ENCODE results near the gene MED31. TPM values are rescaled to one million over a fixed set of nuclear protein-coding genes. Genes with fewer than 3 reads are reported as not detected.

MED31 gene
- total RNA-seq, 6 experiments from 2014 or later = 19.5 to 23.9 (median 20.0) TPM

DNA sequence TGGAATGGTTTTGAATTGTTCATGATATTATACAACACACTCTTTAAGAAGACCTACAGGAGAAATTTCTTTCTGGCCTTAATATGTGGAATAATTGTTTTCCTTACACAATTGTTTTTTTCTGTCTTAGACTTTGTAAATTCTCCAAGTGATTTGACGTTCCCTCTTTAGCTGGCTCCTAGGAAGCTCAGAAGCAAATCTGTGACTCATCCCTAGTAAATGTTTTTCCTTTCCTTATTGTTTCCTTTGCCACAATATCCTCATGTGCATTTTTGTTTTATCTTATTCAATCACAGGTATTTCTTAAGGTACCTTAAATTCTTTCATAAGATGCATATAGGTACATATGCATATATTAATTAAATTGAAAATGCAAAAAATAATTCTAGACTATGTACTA is 24.4 kb downstream of the MED31 start:
- peak overlapping the region; percentile 68 for H3K27ac Mint-ChIP-seq
- TF ChIP-seq, protein P1, sequence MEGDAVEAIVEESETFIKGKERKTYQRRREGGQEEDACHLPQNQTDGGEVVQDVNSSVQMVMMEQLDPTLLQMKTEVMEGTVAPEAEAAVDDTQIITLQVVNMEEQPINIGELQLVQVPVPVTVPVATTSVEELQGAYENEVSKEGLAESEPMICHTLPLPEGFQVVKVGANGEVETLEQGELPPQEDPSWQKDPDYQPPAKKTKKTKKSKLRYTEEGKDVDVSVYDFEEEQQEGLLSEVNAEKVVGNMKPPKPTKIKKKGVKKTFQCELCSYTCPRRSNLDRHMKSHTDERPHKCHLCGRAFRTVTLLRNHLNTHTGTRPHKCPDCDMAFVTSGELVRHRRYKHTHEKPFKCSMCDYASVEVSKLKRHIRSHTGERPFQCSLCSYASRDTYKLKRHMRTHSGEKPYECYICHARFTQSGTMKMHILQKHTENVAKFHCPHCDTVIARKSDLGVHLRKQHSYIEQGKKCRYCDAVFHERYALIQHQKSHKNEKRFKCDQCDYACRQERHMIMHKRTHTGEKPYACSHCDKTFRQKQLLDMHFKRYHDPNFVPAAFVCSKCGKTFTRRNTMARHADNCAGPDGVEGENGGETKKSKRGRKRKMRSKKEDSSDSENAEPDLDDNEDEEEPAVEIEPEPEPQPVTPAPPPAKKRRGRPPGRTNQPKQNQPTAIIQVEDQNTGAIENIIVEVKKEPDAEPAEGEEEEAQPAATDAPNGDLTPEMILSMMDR (IDR thresholded peaks at IDR 0.05) = no peak
- no peaks in the 10 kb centered on the region; the same call in 1 of the 2 replicates for H3K27me3 Mint-ChIP-seq (ENCODE audit: insufficient read depth)
- H3K36me3 Mint-ChIP-seq (ENCODE audit: low read depth) = peaks cover 40% of the 10 kb centered on the region
- H3K4me1 Mint-ChIP-seq (ENCODE audit: low read depth) = peaks cover 42% of the 10 kb centered on the region
- peak; percentile 30 for DNase-seq
- peak overlapping the region; percentile 49 for H3K4me3 Mint-ChIP-seq
- no peaks in the 10 kb centered on the region for H3K9me3 Mint-ChIP-seq

DNA sequence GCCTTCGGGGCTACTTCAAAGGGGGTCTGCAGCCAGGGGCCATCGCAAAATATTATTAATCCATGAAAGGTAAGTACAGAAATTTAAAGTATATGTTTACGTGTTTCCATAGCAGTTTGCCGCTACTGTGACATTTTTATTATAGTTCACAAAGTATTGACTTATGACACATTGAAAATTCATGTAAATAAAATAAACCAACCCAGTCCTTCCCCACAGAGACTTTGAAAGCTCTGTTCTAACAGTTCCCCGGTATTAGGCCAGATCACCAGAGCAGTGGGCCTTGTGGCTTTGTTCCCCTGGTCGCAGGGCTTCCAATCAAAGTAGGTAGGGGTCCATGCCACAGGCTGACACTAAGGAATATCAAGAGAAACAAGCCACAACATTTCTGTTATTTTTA is 24.8 kb downstream of the MED31 start:
- Mint-ChIP-seq H3K4me3 (peak overlapping the region; percentile 49), H3K9me3 (no peaks in the 10 kb centered on the region), H3K27ac (peak overlapping the region; percentile 68), H3K36me3 (ENCODE audit: low read depth) (peaks cover 39% of the 10 kb centered on the region), H3K4me1 (ENCODE audit: low read depth) (peaks cover 42% of the 10 kb centered on the region), H3K27me3 (ENCODE audit: insufficient read depth) (no peaks in the 10 kb centered on the region; the same call in 1 of the 2 replicates)
- TF ChIP-seq, protein P1 (IDR thresholded peaks at IDR 0.05) = no peak
- DNase-seq = no peak

GRCh38 chr17:6623941-6624340 is 27.5 kb downstream of the MED31 start:
- H3K4me1 Mint-ChIP-seq (ENCODE audit: low read depth) = peaks cover 42% of the 10 kb centered on the region
- H3K4me3 Mint-ChIP-seq = no peak overlapping the region
- TF ChIP-seq, protein P1 (IDR thresholded peaks at IDR 0.05) = no peak
- no peaks in the 10 kb centered on the region; the same call in 1 of the 2 replicates for H3K27me3 Mint-ChIP-seq (ENCODE audit: insufficient read depth)
- peak; percentile 38 for DNase-seq
- no peaks in the 10 kb centered on the region for H3K9me3 Mint-ChIP-seq
- H3K36me3 Mint-ChIP-seq (ENCODE audit: low read depth) = peaks cover 30% of the 10 kb centered on the region
- peak overlapping the region; percentile 71 for H3K27ac Mint-ChIP-seq

DNA sequence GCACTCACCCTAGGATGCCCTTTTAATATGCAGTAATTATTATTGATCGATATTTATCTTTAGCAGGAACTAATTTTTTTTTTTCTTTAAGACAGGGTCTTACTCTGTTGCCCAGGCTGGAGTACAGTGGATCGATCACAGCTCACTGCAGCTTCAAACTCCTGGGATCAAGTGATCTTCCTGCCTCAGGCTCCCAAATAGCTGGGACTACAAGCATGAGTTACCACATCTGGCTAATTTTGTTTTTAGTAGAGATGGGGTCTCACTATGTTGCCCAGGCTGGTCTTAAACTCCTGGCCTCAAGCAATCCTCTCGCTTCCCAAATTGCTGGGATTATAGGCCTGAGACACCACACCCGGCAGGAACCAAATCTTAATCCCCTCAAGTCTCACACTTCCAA is 40.2 kb downstream of the MED31 start:
- H3K4me3 Mint-ChIP-seq = no peak overlapping the region
- peaks cover 29% of the 10 kb centered on the region for H3K4me1 Mint-ChIP-seq (ENCODE audit: low read depth)
- H3K27me3 Mint-ChIP-seq (ENCODE audit: insufficient read depth) = no peaks in the 10 kb centered on the region
- H3K9me3 Mint-ChIP-seq = no peaks in the 10 kb centered on the region
- no peak for DNase-seq
- TF ChIP-seq, protein P1 (IDR thresholded peaks at IDR 0.05) = no peak
- H3K27ac Mint-ChIP-seq = no peak overlapping the region
- peaks cover 45% of the 10 kb centered on the region for H3K36me3 Mint-ChIP-seq (ENCODE audit: low read depth)

DNA sequence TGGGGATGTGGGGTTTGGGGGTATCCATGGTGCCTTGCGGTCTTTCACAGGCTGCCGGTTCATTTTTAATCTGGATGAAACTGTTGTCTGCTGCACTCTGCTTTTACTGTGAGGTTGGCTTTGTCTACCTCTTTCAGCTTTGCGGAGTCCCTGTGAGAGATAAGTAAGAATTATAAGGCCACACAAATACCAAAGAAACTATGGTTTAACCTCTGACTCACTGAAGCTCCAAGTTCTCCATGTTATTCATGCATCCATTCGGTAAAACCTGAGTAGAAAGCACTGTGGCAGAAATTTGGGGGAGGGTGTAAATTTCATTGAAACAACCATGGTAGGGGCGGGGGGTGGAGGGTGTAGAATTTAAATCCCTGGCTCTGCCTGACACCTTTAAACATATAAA is 41.4 kb downstream of the MED31 start:
- Mint-ChIP-seq H3K36me3 (ENCODE audit: low read depth) (peaks cover 55% of the 10 kb centered on the region), H3K27me3 (ENCODE audit: insufficient read depth) (no peaks in the 10 kb centered on the region), H3K9me3 (no peaks in the 10 kb centered on the region), H3K4me1 (ENCODE audit: low read depth) (peaks cover 29% of the 10 kb centered on the region), H3K27ac (peak overlapping the region; percentile 36; the same call in 1 of the 2 replicates), H3K4me3 (no peak overlapping the region)
- TF ChIP-seq, protein P1 (IDR thresholded peaks at IDR 0.05) = no peak
- DNase-seq = no peak

- H3K4me1 Mint-ChIP-seq (ENCODE audit: low read depth) = peaks cover 41% of the 10 kb centered on the region
- no peaks in the 10 kb centered on the region for H3K9me3 Mint-ChIP-seq
- H3K27me3 Mint-ChIP-seq (ENCODE audit: insufficient read depth) = no peaks in the 10 kb centered on the region
- H3K27ac Mint-ChIP-seq = peak overlapping the region; percentile 69
- H3K36me3 Mint-ChIP-seq (ENCODE audit: low read depth) = peaks cover 54% of the 10 kb centered on the region
- TF ChIP-seq, protein P1 (IDR thresholded peaks at IDR 0.05) = no peak
- no peak overlapping the region for H3K4me3 Mint-ChIP-seq
- peak; percentile 62 for DNase-seq
Observed at GRCh38 chr17:6608321-6608720, 43.1 kb downstream of the MED31 start.

All from HFFc6 (cell line).